GM21381 (cell line): ENCODE measurements around the gene SCYGR3.

ENCODE experiments used
- ATAC-seq: cut with Tn5 transposase; IDR thresholded peaks from one replicate; pipeline ENCODE4 v1.9.1; 2021; ENCODE audit warnings: mild to moderate bottlenecking, moderate library complexity; ENCODE audit not compliant: unreplicated experiment

SCYGR3 gene

GRCh38 chr2:227614740-227615139 lies at the start of gene SCYGR3:
Gene SCYGR3, minus strand, starts transcription at chr2:227614840. Its CDS starts 0 bp downstream, at chr2:227614840.
- no peak for ATAC-seq

GRCh38 chr2:227661827-227662226 lies 47.2 kb upstream of the SCYGR3 start:
- ATAC-seq: no peak

GRCh38 chr2:227661025-227661649 lies 46.5 kb upstream of the SCYGR3 start:
- ATAC-seq: no peak

GRCh38 chr2:227657199-227657845 lies 42.7 kb upstream of the SCYGR3 start:
- no peak for ATAC-seq

GRCh38 chr2:227655454-227655853 lies 40.8 kb upstream of the SCYGR3 start:
- ATAC-seq: no peak

- no peak for ATAC-seq
These were observed 39.8 kb upstream of the SCYGR3 start for GRCh38 chr2:227654426-227654825.

GRCh38 chr2:227653419-227653818 lies 38.8 kb upstream of the SCYGR3 start:
- ATAC-seq: no peak

- ATAC-seq: no peak
These were observed 29.4 kb upstream of the SCYGR3 start for GRCh38 chr2:227643990-227644551.

GRCh38 chr2:227642656-227643055 lies 28.0 kb upstream of the SCYGR3 start:
- no peak for ATAC-seq

GRCh38 chr2:227634201-227634600 lies 19.6 kb upstream of the SCYGR3 start:
- ATAC-seq: no peak

- no peak for ATAC-seq
These were observed 18.2 kb upstream of the SCYGR3 start for GRCh38 chr2:227632827-227633226.

GRCh38 chr2:227630322-227630721 lies 15.7 kb upstream of the SCYGR3 start:
- no peak for ATAC-seq

- ATAC-seq: no peak
These were observed 14.8 kb upstream of the SCYGR3 start for GRCh38 chr2:227629435-227629834.

- ATAC-seq: peak; percentile 99
These were observed 13.1 kb upstream of the SCYGR3 start for GRCh38 chr2:227627769-227628168.

- ATAC-seq: no peak
These were observed 12.0 kb upstream of the SCYGR3 start for GRCh38 chr2:227626580-227627151.

GRCh38 chr2:227625420-227625819 lies 10.8 kb upstream of the SCYGR3 start:
- ATAC-seq: no peak

GRCh38 chr2:227623226-227623625 lies 8.6 kb upstream of the SCYGR3 start:
- ATAC-seq: no peak

GRCh38 chr2:227617316-227618230 lies 2.9 kb upstream of the SCYGR3 start, which contains the start of gene SCYGR4:
Gene SCYGR4, plus strand, starts transcription at chr2:227617498. Its CDS starts 0 bp downstream, at chr2:227617498.
- ATAC-seq: no peak

- ATAC-seq: no peak
These were observed 2.0 kb upstream of the SCYGR3 start for GRCh38 chr2:227616631-227617030.

- ATAC-seq: no peak
These were observed 1.3 kb upstream of the SCYGR3 start for GRCh38 chr2:227615906-227616305.

- no peak for ATAC-seq
These were observed 541 bp upstream of the SCYGR3 start for GRCh38 chr2:227615181-227615580.
